Liver (tissue), 9 donors: ENCODE data around the gene SLC25A12. TPM values are rescaled to one million over a fixed set of nuclear protein-coding genes. Genes with fewer than 3 reads are reported as not detected.

ENCODE experiments used
- DNase-seq: peaks from one replicate; pipeline ENCODE4 v3.0.0-alpha.2; 2017; ENCODE audit warnings: low spot score
- H3K27ac ChIP-seq, 2 donors: one replicate each; pipeline ENCODE4 v1.7.0; 2013; ENCODE audit warnings: inconsistent platforms in 2 of 2, low read length in 2 of 2, control low read depth in 1 of 2, low read depth in 1 of 2, mild to moderate bottlenecking in 1 of 2
- H3K27me3 ChIP-seq, 4 donors: one replicate each; pipeline versions ENCODE4 v1.6.1 to v1.7.0; 2013; ENCODE audit warnings: low read length in 3 of 4, inconsistent platforms in 1 of 4, mild to moderate bottlenecking in 1 of 4, moderate library complexity in 1 of 4; ENCODE audit not compliant: control insufficient read depth in 4 of 4, insufficient read depth in 4 of 4
- H3K36me3 ChIP-seq, 4 donors: one replicate each; pipeline versions ENCODE4 v1.6.1 to v1.7.0; 2013; ENCODE audit warnings: low read length in 3 of 4, mild to moderate bottlenecking in 3 of 4, low read depth in 1 of 4, moderate library complexity in 1 of 4; ENCODE audit not compliant: control insufficient read depth in 4 of 4, insufficient read depth in 3 of 4
- H3K4me1 ChIP-seq, 4 donors: one replicate each; pipeline versions ENCODE4 v1.6.1 to v1.7.0; 2013; ENCODE audit warnings: low read length in 3 of 4, mild to moderate bottlenecking in 3 of 4, moderate library complexity in 1 of 4; ENCODE audit not compliant: control insufficient read depth in 4 of 4, insufficient read depth in 4 of 4
- H3K4me3 ChIP-seq, 3 donors: one replicate each; pipeline versions ENCODE4 v1.6.1 to v1.7.0; 2013; ENCODE audit warnings: low read length in 3 of 3, control low read depth in 1 of 3, low read depth in 1 of 3, mild to moderate bottlenecking in 1 of 3
- H3K9ac ChIP-seq, 2 donors: one replicate each; pipeline ENCODE4 v1.7.0; 2013; ENCODE audit warnings: low read length in 2 of 2, mild to moderate bottlenecking in 2 of 2, moderate library complexity in 2 of 2, control low read depth in 1 of 2, low read depth in 1 of 2
- H3K9me3 ChIP-seq, 4 donors: one replicate each; pipeline versions ENCODE4 v1.6.1 to v1.7.0; 2013; ENCODE audit warnings: low read length in 3 of 4; ENCODE audit not compliant: control insufficient read depth in 4 of 4
- ATF3 ChIP-seq: IDR thresholded peaks from 2 replicates; pipeline ENCODE4 v1.6.1; 2016; ENCODE audit warnings: antibody characterized with exemption
- EGR1 ChIP-seq, 2 donors: IDR thresholded peaks; 2 replicates each; pipeline ENCODE4 v1.6.1; 2016 to 2018; ENCODE audit warnings: antibody characterized with exemption in 2 of 2, low read depth in 2 of 2
- FOXA1 ChIP-seq: IDR thresholded peaks from 2 replicates; pipeline ENCODE4 v1.6.1; 2016; ENCODE audit warnings: antibody characterized with exemption
- FOXA2 ChIP-seq: IDR thresholded peaks from 2 replicates; pipeline ENCODE4 v1.6.1; 2016; ENCODE audit warnings: antibody characterized with exemption
- GABPA ChIP-seq, 2 donors: IDR thresholded peaks in 1 of 2; conservative IDR thresholded peaks in 1 of 2; 2 replicates each; pipeline ENCODE4 v1.6.1; 2016; ENCODE audit warnings: antibody characterized with exemption in 2 of 2, mild to moderate bottlenecking in 1 of 2, moderate library complexity in 1 of 2
- HNF4A ChIP-seq, 2 donors: conservative IDR thresholded peaks; 2 replicates each; pipeline ENCODE4 v1.6.1; 2016; ENCODE audit warnings: antibody characterized with exemption in 2 of 2, mild to moderate bottlenecking in 2 of 2
- JUND ChIP-seq, 2 donors: IDR thresholded peaks; 2 replicates each; pipeline ENCODE4 v1.6.1; 2016; ENCODE audit warnings: antibody characterized with exemption in 2 of 2
- NR2F2 ChIP-seq: IDR thresholded peaks from 2 replicates; pipeline ENCODE4 v1.6.1; 2016; ENCODE audit warnings: antibody characterized with exemption
- RAD21 ChIP-seq, 2 donors: IDR thresholded peaks; 2 replicates each; pipeline ENCODE4 v1.6.1; 2016; ENCODE audit warnings: antibody characterized with exemption in 2 of 2, mild to moderate bottlenecking in 2 of 2
- REST ChIP-seq: IDR thresholded peaks from 2 replicates; pipeline ENCODE4 v1.6.1; 2016; ENCODE audit warnings: antibody characterized with exemption, mild to moderate bottlenecking
- RXRA ChIP-seq, 2 donors: IDR thresholded peaks; 2 replicates each; pipeline ENCODE4 v1.6.1; 2017 to 2018; ENCODE audit warnings: antibody characterized with exemption in 2 of 2, mild to moderate bottlenecking in 1 of 2
- TAF1 ChIP-seq: conservative IDR thresholded peaks from 2 replicates; pipeline ENCODE4 v1.6.1; 2016; ENCODE audit warnings: antibody characterized with exemption, mild to moderate bottlenecking
- ZBTB33 ChIP-seq: IDR thresholded peaks from 2 replicates; pipeline ENCODE4 v1.6.1; 2016; ENCODE audit warnings: antibody characterized with exemption
- WGBS: extraction: QIAGEN DNeasy Blood & Tissue Kit; methylation state at CpG from one replicate; pipeline ENCODE4 v1.1.7; 2013; 5-methylcytosine and 5-hydroxymethylcytosine counted together
- polyA plus RNA-seq, 2 donors: library from polyadenylated mRNA; stranded (reverse) in 1 of 2; unstranded in 1 of 2; fragments of 200-250 nt in 1 of 2; fragments of >200 nt in 1 of 2; fragmentation: Nextera tagmentation in 1 of 2; extraction: Ambion mirVana in 1 of 2; gene quantifications; one replicate each; pipeline versions ENCODE4 v1.2.1 to v1.2.3, GENCODE V29; 2013 to 2015
- total RNA-seq, 2 donors: library from RNA; depleted of rRNA; stranded (reverse); fragments of >200 nt; gene quantifications; one replicate each; pipeline ENCODE4 v1.2.3, GENCODE V29; 2014
- TF ChIP-seq, protein P1 (sequence below): fragments of 150-350 bp; IDR thresholded peaks from 2 replicates; pipeline ENCODE4 v1.5.1; 2017; ENCODE audit warnings: improper control_type of control experiment, low read depth, low read length; ENCODE audit not compliant: missing input control
- TF ChIP-seq, protein P2 (sequence below): IDR thresholded peaks from 2 replicates; pipeline ENCODE4 v1.6.1; 2016; ENCODE audit warnings: antibody characterized with exemption
- donor health status: healthy.
- donor health status: healthy.
- donor health status: healthy.
- donor health status: healthy.
- donor health status: healthy.

Gene SLC25A12
- total and polyA plus RNA-seq, 4 donors, result 0.46 to 4.4 (median 2.1) TPM

DNA sequence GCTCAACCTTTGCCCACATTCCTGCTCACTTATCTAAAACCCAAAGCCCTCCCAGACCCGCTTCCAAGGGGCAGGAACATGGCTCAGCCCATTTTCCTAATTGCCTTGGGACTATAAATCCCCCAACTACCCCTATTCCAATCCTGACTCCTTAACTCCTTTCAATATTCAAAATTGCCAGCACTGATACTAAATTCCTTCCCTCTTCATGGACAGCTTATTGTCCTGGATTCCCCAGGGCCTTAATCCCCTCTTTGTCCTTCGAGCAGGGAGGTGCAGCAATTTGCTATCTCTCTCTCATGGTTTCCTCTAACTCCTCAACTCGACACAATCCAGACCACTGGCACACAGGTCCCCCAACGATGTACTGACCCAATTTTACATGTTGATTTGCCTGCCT lies 99.1 kb downstream of the SLC25A12 start:
- Histone ChIP-seq H3K27me3 (no peaks in the 10 kb centered on the region), H3K27ac (no peak overlapping the region), H3K9me3 (no peaks in the 10 kb centered on the region), H3K36me3 (no peaks in the 10 kb centered on the region), H3K4me1 (peaks cover 0 to 4% (median 1%) of the 10 kb centered on the region in 4 donors), H3K9ac (no peak overlapping the region), H3K4me3 (no peak overlapping the region)
- DNase-seq, result no peak
- 69% methylated on average over 4 of the region's 4 CpGs for WGBS
- TF ChIP-seq TAF1 (no peak), NR2F2 (no peak), ATF3 (no peak), GABPA (IDR thresholded peaks at IDR 0.05 in 1 of 2, conservative IDR thresholded peaks at IDR 0.05 in 1 of 2) (no peak), HNF4A (conservative IDR thresholded peaks at IDR 0.05) (no peak), FOXA2 (no peak), RXRA (IDR thresholded peaks at IDR 0.05) (no peak), EGR1 (IDR thresholded peaks at IDR 0.05; ENCODE audit: low read depth in 2 of 2) (no peak), JUND (IDR thresholded peaks at IDR 0.05) (no peak), ZBTB33 (no peak), RAD21 (IDR thresholded peaks at IDR 0.05) (no peak), FOXA1 (no peak), REST (no peak)
- TF ChIP-seq, protein P1, sequence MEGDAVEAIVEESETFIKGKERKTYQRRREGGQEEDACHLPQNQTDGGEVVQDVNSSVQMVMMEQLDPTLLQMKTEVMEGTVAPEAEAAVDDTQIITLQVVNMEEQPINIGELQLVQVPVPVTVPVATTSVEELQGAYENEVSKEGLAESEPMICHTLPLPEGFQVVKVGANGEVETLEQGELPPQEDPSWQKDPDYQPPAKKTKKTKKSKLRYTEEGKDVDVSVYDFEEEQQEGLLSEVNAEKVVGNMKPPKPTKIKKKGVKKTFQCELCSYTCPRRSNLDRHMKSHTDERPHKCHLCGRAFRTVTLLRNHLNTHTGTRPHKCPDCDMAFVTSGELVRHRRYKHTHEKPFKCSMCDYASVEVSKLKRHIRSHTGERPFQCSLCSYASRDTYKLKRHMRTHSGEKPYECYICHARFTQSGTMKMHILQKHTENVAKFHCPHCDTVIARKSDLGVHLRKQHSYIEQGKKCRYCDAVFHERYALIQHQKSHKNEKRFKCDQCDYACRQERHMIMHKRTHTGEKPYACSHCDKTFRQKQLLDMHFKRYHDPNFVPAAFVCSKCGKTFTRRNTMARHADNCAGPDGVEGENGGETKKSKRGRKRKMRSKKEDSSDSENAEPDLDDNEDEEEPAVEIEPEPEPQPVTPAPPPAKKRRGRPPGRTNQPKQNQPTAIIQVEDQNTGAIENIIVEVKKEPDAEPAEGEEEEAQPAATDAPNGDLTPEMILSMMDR, result no peak
- TF ChIP-seq, protein P2, sequence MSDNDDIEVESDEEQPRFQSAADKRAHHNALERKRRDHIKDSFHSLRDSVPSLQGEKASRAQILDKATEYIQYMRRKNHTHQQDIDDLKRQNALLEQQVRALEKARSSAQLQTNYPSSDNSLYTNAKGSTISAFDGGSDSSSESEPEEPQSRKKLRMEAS, result no peak
